ENCODE results near the gene LRRC58.
"Not testable (repeated sequence)": the region's sequence is repeated elsewhere in the genome, so short reads cannot be mapped to it uniquely, and the experiment has no call there.

Gene LRRC58

DNA sequence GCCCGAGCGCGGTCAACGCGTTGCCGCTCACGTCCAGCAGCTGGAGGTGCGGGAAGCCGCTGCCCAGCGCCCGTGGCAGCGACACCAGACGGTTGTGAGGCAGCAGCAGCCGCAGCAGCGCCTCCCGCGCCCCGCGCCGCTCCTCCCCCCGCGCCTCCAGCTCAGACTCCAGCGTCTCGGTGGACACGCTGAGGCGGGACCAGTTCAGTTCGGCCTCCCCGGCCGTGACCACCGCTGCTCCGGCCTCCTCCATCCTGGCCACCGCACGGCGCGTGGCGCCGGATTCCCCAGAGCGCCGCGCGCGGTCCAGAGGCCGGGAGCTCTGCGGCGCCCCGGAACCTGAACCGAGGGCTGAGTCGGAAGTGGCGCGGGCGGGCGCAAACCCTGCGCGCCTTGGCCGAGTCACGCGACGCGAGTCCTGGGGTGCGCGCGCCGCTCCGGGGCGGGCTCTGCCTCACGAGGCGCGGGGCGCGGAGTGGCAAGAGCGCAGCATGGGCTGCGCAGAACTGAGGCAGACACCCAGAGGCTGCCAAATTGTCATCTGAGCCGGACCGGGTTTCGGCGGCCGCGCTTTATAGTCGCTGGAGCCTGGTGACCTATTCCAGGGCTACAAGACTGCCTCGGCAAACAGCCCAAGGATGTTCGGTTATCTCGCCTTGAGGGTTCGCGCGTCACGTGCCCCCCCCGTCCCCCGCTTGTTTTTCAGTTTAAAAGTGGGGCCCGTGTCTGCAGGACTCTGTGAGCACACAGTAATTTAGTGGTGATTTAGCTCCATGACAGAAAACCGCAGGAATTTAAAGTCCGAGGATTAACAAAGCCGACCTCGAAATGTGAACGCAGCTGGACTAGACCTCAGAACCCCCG, at the start of gene LRRC58:
LRRC58 (minus strand) TSS at position 364 of the 864 bp plus-strand sequence; CDS start at position 253, 111 bp downstream.
- peak; percentile 75 for DNase-seq (ENCODE audit: low read depth)

DNA sequence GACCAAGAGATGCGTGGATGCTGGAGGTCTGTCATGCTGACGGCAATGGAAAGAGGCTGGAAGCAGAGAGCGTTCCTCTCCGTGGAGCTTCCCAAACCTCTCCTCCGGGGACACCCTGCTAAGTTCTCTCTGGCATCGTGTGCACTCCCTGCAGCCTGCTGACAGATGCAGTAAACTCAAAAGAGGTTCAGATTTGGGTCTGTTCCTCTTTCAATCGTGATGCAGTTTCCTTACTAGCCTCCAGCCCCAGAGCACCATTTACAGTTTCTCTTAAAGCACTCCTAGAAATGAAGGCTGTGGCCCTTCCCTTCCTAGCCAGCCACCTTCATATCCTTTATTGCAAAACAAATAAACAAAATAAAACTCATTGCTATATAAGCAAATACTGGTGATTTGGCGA, 47.3 kb upstream of the LRRC58 start:
- no peak for DNase-seq (ENCODE audit: low read depth)

DNA sequence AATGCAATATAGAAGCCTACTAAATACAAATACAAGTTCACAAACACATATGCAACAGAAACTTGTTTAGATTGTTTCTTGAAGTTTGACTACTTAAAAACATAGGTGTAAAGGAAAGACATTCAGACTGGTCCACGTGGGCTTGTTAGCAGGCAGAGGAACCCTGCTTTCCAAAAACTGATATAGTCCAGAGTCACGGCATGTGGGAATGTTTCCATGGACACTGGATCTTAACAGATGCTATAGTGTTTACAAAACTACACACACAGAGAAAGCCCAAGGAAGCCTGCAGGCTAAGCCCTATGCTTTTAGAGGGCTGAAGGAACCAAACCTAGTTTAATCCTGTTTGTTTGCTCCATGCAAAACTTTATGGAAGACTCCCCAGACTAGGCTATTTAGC, 45.2 kb upstream of the LRRC58 start:
- DNase-seq (ENCODE audit: low read depth), result no peak

DNA sequence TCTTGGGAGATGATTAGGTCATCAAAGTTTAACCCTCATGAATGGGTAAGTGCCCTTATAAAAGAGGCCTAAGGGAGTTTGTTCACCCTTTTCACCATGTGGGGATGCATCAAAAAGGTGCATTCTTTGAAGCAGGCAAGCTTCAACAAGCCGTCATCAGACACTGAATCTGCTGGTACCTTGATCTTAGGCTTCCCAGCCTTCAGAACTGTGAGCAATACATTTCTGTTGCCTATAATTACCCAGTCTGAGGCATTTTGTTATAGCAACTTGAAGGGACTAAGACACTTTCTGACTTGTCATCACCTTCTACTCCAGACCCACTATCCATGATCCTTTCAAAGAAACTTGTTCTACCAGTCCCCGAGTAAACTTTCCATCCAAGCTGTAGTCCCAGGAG, 44.6 kb upstream of the LRRC58 start:
- no peak for DNase-seq (ENCODE audit: low read depth)

DNA sequence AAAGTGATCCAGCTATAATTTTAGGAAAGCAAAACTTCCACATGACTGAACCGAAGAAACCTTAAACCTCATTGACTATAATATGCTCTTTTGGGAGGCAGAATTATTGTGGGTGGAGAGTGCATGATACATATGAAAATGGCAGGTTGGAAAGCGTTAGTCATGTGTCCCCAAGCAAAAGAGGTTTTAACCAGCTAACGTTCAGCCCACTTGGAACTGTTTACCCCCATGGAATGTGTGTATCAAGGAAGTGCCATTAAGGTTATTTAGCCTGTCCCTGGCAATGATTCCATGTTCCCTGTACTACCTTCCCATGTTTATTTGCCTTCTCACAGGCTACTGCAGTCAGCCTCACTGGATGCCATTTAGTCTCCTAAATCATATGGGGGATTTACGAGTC, 44.1 kb upstream of the LRRC58 start:
- DNase-seq (ENCODE audit: low read depth), result no peak

DNA sequence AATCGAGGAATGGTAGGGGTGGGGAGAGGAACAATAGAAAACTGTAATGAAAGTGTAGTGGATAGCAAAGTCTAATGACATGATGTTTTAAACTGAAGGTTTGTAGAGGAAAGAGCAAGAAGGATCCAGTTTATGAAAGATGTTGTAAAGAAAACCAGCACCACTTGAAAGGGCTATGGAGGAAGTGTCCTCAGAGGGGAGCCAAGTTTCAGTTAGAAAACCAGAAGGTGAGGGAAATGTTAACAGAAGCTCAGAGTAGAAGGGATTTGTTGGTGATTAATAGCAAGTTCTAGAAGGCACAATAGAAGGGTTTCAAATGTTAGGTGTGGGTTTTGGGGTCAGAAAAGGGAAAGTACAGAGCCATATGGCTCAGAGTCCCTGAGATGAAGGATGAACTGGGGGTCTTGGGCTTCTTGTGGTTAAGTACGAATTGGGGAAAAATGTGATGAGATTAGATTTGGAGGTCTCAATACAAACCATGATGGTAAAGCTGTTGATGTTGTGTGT, 33.8 kb upstream of the LRRC58 start:
- no peak for DNase-seq (ENCODE audit: low read depth)

DNA sequence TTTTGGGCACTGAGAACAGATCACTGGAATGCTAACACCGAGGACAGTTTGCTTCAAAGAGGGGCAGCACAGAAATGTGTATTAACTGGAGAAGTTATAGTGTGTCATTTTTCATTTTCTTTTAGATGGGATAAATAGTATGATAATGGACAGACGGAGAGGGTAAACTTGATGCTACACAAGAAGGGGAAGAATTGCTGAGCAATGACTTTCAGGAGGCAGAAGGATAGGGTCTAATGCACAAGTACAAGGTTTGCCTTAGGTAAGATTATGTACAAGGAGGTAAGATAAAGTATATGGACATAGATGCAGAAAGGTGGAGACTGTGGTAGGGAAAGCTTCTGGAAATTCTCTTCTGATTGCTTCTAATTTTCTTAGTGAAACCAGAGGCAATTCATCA, 32.3 kb upstream of the LRRC58 start:
- no peak for DNase-seq (ENCODE audit: low read depth)

DNA sequence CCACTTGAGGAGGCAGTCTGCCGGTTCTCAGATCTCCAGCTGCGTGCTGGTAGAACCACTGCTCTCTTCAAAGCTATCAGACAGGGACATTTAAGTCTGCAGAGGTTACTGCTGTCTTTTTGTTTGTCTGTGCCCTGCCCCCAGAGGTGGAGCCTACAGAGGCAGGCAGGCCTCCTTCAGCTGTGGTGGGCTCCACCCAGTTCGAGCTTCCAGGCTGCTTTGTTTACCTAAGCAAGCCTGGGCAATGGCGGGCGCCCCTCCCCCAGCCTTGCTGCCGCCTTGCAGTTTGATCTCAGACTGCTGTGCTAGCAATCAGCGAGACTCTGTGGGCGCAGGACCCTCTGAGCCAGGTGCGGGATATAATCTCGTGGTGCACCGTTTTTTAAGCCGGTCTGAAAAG, 28.8 kb upstream of the LRRC58 start:
- not testable (repeated sequence) for DNase-seq (ENCODE audit: low read depth)

DNA sequence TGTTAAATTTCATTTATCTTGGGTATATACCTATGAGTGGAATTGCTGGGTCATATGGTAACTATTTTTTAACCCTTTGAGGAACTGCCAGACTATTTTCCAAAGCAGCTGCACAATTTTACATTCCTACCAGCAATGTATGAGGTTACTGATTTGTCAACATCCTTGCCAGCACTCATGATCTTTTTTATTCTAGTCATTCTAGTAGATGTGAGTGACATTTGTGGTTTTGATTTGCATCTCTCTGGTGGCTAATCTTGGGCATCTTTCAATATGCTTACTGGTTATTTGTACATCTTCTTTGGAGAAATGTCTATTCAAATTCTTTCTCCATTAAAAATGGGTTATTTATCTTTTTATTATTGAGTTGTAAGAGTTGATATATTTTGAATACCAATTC, 21.3 kb upstream of the LRRC58 start:
- no peak for DNase-seq (ENCODE audit: low read depth)

DNA sequence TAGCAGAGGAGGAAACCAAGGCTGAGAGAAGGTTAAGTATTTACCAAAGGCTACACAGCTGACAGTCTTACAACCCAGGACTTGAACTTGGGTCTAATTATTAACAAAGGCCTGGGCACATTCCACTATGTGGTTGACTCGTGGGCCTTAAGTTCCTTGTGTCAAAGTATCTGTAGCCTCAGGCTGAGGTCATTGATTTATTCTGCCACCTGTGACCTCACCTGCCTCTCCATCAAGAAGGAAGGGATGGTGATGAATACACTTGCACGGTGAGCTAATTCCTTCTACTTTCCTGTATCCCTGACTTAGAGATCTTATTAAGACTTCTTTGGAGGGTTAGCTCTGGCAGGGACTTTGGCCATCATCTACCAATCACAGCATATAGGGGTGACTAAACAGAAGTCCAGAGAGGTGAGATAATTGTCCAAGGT, 19.9 kb upstream of the LRRC58 start:
- DNase-seq (ENCODE audit: low read depth), result no peak

DNA sequence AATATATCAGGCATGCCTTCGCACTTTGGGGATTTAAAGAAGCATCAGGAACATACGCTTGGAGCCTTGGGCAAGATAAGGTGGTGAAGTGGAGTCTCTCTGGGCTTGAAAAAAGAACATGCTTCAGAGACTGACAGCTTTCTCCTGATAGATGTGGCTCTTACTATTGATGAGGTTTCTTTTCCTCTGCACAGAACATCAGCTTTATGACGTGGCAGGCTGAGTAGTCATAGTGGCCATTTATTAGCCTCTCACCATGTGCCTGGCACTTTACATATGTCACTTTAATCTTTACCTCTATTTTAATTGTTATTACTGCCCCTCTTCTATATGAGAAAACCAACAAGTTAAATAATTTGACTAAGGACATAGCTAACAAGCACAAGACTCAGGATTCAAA, 19.0 kb upstream of the LRRC58 start:
- DNase-seq (ENCODE audit: low read depth), result no peak

DNA sequence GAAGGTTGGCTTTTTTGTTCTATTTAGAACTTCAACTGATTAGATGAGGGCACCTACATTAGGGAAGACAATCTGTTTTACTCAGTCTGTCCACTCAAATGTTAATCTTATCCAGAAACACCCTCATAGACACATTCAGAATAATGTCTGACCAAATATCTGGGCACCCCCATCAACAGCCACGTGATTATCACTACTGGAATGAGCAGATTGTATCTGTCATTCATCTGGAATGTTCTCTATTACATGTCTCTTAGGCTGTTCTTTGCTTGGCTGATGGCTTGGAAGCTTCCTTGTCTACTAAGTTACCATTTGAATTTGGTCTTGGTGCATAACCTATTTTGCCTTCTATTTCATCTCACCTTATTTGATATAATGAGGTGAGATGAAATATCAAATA, 15.7 kb upstream of the LRRC58 start:
- no peak for DNase-seq (ENCODE audit: low read depth)

DNA sequence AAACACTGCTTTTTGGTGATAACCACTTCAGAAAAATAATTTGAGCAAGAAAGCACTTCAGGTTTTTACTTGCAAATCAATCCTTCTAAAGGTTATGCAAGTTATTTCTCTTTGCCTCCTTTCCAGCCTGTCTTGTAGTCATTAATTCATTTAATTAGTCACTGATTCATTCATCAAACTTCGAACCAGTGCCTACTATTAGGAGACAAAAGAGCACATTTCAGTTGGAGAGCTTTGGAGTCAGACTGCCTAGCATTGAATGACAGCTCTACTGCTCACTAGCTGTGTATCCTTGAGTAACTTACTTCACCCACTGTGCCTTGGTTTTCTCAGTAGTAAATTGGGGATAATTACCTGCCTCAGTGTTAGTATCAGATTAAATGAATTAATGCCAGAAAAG, 14.9 kb upstream of the LRRC58 start:
- DNase-seq (ENCODE audit: low read depth), result no peak

DNA sequence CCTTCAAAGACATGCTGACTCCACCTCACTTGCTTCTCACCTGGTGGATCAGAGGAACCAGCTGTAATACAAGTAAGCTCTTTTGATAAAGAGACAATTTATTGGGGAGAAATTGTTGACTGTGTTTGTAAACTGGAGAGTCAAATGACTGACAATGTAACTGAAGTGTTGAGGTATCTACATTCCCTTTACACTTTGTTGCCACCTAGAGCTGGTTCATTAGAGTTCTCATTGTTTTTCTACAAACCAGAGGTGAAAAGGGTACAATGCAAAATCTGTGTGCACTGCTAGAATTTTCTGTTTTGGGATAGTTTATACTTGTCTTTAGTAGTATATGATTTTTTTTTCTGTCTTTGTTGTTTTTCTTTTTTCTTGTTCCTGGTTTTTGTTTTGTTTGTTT, 8.7 kb upstream of the LRRC58 start:
- no peak for DNase-seq (ENCODE audit: low read depth)

DNA sequence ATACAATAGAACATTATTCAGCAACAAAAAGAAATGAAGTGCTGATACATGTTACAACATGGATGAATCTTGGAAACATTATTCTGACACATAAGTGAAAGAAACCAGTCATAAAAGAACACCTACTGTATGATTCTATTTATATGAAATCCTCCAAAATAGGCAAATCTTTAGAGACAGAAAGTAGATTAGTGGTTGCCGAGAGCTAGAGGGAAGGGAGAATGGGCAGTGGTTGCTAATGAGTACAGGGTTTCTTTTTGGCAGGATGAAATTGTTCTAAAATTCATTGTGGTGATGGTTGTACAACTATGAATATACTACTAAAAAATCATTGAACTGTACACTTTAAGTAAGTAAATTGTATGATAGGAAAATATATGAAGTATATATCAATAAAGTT, 6.3 kb upstream of the LRRC58 start:
- DNase-seq (ENCODE audit: low read depth), result no peak

DNA sequence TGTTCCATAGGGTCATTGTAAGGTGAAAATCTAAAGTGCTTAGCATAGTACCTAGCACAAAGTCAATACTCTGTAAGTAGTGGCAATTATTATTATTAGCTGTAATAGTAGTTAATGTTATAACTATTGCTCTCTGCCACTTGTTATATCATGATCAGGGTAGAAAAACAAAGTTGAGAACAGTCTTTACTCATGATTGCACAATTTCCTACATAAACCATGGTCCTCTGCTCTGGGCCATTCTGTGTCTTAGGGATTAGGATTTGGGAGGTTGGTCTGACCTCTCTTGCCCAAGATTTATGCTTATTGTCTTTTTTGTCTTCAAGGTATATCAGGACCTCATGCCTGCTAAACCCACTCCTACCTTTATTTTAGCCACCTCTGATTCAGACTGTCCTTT, 4.3 kb upstream of the LRRC58 start:
- DNase-seq (ENCODE audit: low read depth), result no peak

DNA sequence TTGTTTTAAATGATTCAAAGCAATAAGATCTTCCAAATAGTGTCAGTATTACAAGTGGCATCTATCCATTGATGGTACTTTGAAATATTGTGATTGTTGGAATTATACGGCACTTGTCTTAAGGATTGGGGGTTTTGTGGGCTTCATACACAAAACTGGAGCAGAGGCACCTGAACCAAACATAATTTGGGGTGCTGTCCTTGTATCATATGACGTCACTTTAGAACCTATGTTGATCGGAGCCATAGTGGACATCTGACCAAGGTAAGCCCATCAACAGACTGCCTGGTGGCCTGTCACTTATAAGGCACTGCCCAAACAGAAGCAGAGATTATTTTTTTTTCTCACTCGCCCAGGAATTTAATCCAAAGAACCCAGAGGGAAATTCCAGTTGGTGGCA, 2.9 kb upstream of the LRRC58 start:
- DNase-seq (ENCODE audit: low read depth), result no peak

DNA sequence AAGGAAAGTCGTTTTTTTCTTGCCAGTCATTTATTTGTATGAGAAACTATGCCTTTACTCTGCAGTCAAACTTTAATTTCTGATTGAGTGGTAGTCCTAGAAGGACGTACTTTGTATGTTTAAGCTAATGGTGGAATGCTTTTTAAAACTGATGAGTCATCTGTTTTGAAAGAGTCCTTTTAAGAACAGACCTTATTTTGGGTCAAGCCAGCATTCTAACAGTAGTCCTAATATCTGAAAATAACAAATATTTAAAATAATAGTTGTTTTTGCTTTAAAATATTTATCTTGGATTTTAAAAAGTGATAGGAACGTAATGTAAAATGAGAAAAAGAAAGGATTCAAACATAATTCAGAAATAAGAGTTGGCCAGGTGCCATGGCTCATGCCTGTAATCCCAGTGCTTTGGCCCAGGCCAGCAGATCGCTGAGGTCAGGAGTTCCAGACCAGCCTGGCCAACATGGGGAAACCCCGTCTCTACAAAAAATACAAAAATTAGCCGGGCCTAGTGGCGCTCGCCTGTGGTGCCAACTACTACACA, 1.3 kb upstream of the LRRC58 start:
- no peak for DNase-seq (ENCODE audit: low read depth)

DNA sequence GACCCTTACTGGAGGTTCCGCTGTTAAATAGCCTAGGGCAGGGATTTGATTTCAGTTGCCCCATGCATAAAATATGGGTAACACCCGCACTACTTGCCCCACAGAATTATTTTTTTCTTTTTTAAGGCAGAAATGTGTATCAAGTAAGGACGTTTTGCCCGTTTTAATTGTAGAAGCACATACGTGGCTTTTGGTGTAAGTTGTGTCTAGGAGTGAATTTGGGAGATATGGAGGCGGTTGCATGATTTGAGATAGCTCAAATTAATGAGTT, 636 bp upstream of the LRRC58 start:
- DNase-seq (ENCODE audit: low read depth), result no peak

DNA sequence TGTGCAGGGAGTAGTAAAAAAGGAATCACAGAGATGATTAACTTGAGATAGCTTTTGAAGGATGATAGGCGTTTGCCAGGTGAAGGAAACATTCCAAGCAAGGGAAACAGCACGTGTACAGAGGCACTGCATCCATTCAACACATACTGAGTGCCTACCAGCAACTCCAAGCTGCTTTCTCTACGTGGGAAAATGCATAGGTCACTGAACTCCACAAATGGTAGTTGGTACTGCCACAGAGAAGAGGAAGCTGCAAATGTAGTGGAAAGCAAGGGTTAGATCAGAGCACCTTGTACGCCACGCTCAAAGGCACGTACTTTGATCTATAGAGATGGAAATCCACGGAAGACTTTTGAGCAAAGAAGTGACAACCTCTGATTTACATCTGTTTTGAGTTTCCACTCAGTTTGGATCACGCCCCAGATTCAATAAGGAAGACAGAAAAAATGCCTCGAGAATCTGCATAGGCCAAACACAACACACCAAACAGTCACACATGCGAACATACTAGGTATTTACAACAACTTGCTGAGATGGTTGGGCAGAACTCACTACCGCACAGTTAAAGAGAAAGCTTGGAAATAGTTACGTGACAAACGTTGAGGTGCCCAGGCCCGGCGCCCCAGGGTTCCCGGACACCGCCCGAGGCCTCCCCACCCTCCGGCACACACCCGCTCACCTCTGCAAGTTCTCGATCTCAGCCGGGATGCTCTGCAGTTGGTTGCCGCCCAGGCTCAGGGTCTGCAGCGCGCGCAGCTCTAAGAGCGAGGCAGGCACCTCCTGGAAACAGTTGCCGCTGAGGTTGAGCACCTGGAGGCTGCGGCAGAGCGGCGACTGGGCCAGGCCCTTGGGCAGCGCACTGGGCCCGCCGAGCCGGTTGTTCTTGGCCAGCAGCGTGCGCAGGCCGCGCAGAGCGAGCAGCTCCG, 826 bp downstream of the LRRC58 start:
- no peak for DNase-seq (ENCODE audit: low read depth)

DNA sequence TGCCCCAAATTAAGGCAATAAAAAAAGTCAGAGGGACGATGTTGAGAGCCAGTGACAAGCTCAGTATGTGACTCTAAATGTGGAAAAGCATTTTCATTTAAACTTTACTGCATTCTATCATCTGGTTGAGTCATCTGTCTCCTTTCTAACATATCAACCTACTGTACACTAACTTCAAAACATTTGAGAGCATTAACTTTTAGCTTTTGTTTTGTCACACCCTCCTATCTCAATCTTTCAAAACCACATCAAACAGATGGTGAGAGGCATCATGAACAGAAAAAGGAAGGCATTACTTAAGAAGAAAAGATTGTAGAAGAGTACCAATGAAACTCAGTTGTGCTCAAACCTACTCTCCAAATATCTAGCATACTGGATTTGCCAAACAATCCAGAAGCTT, 4.8 kb downstream of the LRRC58 start:
- DNase-seq (ENCODE audit: low read depth), result no peak

DNA sequence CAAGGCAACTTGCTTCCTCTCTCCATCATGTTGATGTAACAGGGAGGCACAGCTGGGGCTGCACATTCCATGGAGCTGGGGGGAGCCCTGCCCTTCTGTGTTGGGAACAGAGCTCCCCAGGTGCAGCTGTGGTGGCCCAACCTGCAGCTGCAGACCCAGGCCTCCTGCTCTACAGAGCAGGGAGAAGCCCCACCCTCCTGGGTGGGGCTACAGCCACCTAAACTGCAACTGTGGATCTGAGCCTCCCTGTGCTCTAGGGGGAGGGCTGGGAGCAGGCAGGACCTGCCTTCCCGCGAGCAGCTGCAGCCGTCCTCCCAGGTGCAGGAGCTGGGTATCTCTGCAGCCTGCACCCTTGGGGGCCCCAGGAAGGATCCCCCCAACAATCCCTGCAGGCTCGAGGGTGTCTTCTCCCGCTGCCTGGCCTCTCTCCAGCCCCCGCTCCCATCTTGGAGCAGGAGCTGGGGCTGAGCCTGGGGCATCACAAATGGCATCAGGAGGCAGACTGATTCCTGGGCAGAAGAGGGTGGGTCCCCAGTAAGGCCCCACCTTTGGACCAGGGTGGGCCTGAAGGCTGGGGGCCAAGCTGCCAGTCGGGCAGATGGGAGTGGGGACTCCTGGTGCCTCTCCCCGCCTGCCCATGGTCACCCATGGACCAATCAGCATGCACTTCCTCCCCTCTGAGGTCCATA, 7.4 kb downstream of the LRRC58 start:
- no peak for DNase-seq (ENCODE audit: low read depth)

All from stimulated activated CD8-positive, alpha-beta memory T cell treated with anti-CD3 and anti-CD28 coated beads, Interleukin-15, amount 100 ng/mL, for 24 hours (primary cell).